Astrocyte (in vitro differentiated cells and primary cell): ENCODE results near the gene USP33.

Experiments
- EZH2 ChIP-seq: IDR thresholded peaks from 2 replicates; pipeline ENCODE4 v1.6.1; 2012; ENCODE audit warnings: mild to moderate bottlenecking, low read length, inconsistent platforms; ENCODE audit not compliant: insufficient read depth
- TF ChIP-seq, protein P1 (sequence below): IDR thresholded peaks from 2 replicates; pipeline ENCODE4 v1.5.1; 2011; ENCODE audit warnings: low read depth, mild to moderate bottlenecking, inconsistent platforms, low read length, moderate library complexity; ENCODE audit not compliant: insufficient read depth

DNA sequence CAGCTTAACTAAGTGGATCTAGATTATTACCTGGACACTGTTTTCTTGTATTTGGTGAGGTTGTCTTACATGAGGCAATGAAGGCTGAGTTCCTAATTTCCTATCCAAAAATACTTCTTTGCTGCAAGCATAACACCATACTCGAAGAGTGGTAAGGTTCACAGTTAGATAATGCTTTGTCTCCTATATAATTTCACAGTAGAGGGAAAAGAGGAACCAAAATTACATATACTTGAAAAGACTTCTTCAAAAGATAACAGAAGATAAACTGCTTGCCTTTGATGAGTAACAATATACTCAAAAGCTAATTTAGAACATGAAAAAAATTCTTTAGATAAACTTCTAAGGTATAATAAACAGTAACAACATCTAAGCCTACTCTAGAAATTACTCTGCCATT, 20.4 kb downstream of the USP33 start:
- TF ChIP-seq, protein P1, sequence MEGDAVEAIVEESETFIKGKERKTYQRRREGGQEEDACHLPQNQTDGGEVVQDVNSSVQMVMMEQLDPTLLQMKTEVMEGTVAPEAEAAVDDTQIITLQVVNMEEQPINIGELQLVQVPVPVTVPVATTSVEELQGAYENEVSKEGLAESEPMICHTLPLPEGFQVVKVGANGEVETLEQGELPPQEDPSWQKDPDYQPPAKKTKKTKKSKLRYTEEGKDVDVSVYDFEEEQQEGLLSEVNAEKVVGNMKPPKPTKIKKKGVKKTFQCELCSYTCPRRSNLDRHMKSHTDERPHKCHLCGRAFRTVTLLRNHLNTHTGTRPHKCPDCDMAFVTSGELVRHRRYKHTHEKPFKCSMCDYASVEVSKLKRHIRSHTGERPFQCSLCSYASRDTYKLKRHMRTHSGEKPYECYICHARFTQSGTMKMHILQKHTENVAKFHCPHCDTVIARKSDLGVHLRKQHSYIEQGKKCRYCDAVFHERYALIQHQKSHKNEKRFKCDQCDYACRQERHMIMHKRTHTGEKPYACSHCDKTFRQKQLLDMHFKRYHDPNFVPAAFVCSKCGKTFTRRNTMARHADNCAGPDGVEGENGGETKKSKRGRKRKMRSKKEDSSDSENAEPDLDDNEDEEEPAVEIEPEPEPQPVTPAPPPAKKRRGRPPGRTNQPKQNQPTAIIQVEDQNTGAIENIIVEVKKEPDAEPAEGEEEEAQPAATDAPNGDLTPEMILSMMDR = no peak
- no peak for TF ChIP-seq EZH2
